HS-5 (cell line): ENCODE results near the gene MTMR6.

Experiments
- DNase-seq: peaks from one replicate; pipeline ENCODE4 v3.0.0-alpha.2; 2012; ENCODE audit warnings: low read depth

The MTMR6 gene

DNA sequence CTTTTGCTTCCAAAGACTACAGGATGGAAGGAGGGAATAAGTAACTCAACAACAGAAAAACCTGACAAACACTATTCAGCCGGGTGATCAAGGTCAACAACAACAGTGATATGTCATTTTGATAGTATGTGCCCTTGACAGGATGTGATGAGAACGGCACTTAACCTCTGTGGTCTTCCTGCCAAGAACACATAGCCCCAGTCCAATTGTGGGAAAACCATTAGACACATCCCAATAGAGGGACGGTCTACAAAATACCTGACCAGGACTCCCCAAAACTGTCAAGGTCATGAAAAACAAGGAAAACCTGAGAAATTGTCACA is 72.1 kb downstream of the MTMR6 start:
- DNase-seq: no peak

DNA sequence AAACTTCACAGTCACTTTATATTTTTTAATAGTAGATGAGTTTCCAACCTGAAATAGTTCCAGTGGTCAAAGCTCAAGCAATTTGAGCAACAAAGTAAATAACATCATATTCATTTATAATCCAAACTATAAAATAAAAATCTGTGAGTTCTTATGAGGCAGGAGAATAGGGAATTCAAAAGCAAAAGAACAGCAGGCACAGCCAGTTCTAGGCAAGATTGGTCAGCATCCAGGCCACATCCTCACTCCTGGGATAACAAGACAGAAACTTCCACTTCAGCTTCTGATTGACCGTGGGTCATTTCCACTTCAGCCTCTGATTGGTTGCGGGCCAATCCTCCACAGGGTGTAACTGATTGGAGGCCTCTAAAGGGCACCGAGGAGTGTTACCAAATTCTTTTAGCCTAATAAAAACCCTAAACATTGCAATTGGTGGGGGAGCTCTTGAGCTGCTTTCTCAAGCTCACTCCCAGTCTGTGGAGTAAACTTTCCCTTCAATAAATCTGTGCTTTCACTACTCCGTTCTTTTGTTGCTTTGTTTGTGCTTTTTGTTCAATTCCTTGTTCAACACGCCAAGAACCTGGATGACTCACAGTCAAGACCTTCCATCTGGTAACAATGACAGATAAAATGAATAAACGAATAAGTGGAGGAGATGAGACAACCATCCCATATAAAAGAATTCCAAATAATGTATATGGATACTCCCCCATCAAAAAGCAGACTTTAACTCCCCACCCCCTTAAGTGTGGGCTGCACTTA is 72.6 kb downstream of the MTMR6 start:
- no peak for DNase-seq

- DNase-seq: no peak
These were observed 73.6 kb downstream of the MTMR6 start for GRCh38 chr13:25213715-25214114.

DNA sequence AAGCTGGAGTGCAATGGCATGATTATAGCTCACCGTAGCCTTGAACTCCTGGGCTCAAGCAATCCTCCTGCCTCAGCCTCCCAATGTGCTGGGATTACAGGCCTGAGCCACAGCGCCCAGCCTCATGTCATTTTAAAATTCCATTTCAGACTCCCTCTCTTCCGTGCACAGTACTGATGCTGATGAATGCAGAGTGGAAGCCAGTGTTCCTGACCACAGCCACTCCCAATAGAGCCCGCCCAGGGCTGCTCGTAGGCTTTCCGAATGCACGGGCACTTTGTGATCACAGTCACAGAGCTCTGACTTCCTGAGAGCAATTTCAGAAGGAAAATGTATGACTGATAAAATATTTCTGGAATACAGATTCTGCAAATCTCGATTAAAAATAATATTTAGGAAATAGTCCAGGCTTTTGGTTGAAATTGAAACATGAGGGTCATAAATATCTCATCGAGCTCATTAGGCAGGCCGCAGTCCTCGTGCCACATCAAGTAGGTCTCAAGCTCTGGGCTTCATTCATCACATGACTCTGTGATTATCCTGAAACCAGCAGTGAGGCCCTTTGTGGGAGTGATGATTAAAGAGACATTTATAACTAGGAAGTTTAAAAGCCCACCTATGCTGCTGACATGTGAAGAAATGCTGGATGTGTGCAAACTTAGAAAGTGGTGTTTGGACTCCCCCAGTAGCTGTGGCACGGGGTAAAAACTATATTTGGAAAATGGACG is 76.3 kb downstream of the MTMR6 start:
- no peak for DNase-seq

DNA sequence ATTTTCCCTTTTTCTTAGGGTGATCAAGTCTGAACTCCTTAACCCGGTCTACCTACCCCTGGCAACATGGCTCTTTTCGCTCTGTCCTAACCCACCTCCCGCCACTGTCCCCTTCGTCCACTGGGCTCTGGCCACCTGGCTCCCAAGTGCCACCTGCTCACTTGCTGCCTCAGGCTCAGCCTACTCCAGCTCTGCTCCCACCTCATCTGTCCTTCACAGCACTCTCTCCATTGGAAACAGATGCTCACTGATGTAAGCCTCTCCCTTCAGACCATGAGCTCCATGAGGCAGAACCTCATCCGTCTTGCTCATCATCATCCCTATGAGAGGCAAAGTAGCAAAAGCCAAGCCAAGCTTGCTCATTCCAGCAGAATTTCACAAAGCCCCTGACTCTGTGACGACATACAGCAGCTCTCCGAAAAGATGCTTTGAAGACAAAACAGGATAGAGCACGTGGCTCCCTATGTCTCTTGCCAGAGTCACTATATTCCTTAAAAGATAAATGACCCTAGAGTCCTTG is 79.9 kb downstream of the MTMR6 start:
- no peak for DNase-seq

DNA sequence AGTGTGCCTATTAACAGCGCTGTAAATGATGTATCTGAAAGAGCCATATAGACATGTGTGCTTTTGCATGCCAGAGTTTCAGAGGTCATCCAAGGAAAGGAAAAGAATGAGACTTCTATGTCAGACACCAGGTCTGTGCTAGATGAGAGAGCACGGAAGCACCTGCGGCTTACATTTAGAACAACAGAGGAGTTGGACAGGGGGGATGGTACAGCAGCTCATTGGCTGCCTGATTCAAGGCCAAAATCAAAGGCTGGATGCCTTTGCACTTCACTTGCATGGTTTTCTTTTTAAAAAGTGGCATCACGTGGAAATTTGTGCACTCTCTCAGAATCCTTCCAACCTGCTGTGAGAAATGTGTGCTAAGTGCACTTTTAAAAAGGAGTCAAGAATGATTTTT is 82.4 kb downstream of the MTMR6 start:
- DNase-seq: no peak

DNA sequence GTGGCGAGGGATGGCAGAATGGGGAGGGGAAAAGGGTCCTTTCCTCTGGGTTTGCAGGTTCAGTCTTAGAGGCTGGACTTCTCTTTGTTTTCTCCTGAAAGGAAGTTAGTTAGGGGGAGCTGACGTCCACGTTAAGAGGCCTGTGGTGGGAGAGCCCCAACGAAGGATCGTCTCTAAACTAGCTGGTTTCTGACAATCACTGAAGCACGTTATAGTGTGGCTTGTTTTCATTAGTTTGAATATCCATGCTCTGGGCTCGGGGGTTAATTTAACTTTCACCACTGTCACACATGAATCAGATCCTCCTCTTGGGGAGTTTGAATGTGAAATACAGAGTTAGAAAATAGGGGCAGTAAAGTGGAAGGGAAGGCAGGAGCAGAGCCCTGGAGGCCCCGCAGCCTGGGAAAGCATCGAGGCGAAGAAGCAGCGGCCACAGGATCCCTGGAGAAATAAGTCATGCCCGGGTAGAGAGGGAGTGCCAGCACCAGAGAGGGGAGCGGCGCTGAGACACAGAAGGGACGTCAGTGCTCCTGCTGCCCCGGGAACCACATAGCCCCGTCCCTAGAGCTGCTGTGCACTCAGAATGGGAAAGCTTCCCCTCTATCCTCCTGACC is 84.1 kb downstream of the MTMR6 start:
- DNase-seq: no peak

DNA sequence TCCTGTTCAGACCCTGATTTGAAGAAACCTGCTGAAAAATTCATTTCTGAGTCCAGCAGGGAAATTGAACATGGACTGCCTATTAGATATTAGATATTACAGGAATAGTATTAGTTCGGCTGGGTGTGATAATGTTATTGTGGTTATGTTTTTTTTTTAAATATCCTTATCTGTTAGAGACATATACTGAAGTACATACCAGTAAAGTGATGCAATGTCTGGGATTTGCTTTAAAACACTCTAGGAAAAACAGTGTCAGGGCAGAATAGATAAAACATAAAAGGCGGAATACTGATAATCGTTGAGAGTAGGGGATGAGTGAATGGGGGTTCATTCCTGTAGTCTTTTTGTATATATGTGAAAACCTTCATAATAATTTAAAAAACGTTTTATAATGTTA is 86.5 kb downstream of the MTMR6 start:
- no peak for DNase-seq

DNA sequence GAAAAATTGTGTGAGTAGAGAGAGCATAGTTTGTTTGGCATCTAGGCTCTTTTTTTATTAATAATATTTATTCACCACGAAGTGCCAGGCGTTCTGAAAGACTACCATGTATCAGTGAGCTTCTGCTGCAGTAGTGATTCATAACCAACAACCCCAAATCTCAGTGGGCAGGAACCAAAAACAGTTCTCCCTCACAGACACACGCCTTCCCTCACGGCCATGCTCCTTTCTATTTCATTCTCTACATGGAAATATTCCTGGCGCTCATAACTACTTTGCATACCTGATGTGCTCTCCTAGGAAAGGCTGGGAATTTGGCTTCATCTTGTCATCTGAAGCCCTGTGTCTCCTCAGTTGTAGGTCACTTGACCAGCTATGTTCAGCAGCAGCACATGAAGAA is 88.6 kb downstream of the MTMR6 start:
- no peak for DNase-seq

DNA sequence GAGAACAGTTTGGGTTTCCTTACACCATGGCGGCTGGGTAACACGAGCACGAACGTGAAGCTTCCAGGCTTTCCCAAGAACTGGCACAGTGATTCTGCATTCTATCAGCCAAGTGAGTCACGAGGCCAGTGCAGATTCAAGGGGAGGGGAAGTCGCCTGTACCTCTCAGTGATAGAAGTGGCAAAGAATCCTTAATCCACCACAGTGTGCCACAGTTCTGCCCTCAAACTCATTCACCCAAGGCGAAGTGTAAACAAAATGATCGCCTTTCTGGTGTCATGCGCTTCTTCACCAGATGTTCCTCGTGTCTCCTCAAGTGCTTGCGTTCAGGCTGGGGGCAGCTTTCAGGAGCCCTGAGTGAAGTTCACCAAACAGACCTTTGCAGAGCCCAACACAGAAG is 90.3 kb downstream of the MTMR6 start:
- DNase-seq: no peak
